Ishikawa (cell line): Measurements from ENCODE around the gene PDPR.
"Not testable (repeated sequence)": the region's sequence is repeated elsewhere in the genome, so short reads cannot be mapped to it uniquely, and the experiment has no call there.

Experiments
- CEBPB ChIP-seq: IDR thresholded peaks from 2 replicates; pipeline ENCODE4 v1.6.1; 2012
- CREB1 ChIP-seq: IDR thresholded peaks from 2 replicates; pipeline ENCODE4 v1.6.1; 2012; ENCODE audit warnings: low read depth
- EGR1 ChIP-seq: IDR thresholded peaks from 2 replicates; pipeline ENCODE4 v1.6.1; 2012
- EP300 ChIP-seq: IDR thresholded peaks from 2 replicates; pipeline ENCODE4 v1.6.1; 2012; ENCODE audit warnings: borderline replicate concordance
- FOXM1 ChIP-seq: IDR thresholded peaks from 2 replicates; pipeline ENCODE4 v1.6.1; 2012; ENCODE audit warnings: low read depth, borderline replicate concordance
- MAX ChIP-seq: IDR thresholded peaks from 2 replicates; pipeline ENCODE4 v1.6.1; 2012
- NFIC ChIP-seq: IDR thresholded peaks from 2 replicates; pipeline ENCODE4 v1.6.1; 2012
- RAD21 ChIP-seq: IDR thresholded peaks from 2 replicates; pipeline ENCODE4 v1.6.1; 2012; ENCODE audit warnings: low read depth
- TAF1 ChIP-seq: IDR thresholded peaks from 2 replicates; pipeline ENCODE4 v1.6.1; 2012; ENCODE audit warnings: low read depth, mild to moderate bottlenecking
- TCF12 ChIP-seq: IDR thresholded peaks from 2 replicates; pipeline ENCODE4 v1.6.1; 2012; ENCODE audit warnings: low read depth
- TEAD4 ChIP-seq: IDR thresholded peaks from 2 replicates; pipeline ENCODE4 v1.6.1; 2012
- YY1 ChIP-seq: IDR thresholded peaks from 2 replicates; pipeline ENCODE4 v1.6.1; 2012; ENCODE audit warnings: low read depth
- ZBTB7A ChIP-seq: IDR thresholded peaks from 2 replicates; pipeline ENCODE4 v1.6.1; 2012; ENCODE audit warnings: low read depth
- TF ChIP-seq, protein P1 (sequence below): IDR thresholded peaks from 2 replicates; pipeline ENCODE4 v1.6.1; 2012; ENCODE audit warnings: low read depth, mild to moderate bottlenecking
- TF ChIP-seq, protein P2 (sequence below): IDR thresholded peaks from 2 replicates; pipeline ENCODE4 v1.6.1; 2012

The PDPR gene

DNA sequence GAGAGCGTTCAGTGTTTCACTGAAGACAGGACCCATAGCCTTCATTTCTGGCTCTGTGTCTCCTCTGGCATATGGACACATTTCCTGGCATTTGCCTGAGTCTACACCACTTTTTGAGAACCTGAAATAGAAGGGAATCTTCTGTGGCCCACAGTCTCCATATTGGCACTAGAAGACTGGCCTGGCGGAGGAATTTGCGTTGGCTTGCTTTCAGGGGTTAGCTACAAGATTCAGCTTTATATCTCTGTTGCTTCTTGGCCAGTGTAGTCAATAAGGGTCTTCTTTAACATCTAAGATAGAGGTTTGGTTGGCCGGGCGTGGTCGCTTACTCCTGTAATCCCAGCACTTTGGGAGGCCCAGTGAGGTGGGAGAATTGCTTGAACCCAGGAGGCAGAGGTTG is 46.7 kb downstream of the PDPR start:
- TF ChIP-seq EP300: no peak

DNA sequence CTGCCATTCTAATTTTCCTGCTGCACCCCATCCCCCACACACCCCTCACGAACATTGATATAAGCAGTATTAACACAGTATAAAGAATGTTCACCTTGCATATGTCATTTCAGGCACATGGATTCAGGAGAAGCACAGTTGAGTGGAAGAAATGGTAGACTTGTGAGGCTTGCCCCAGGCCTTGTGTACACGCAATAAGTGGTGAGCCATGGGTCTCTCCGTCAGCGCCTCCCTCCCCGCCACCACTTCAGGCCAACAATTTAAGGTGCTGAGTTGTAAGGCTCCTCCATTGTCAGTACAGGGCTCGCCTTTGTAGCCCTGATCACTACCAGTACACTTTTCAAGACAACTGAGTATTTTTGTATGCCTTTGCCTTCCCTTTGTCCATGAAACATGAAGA is 47.2 kb downstream of the PDPR start:
- TF ChIP-seq FOXM1 (no peak), YY1 (no peak), CEBPB (no peak), NFIC (no peak), TAF1 (no peak), EP300 (no peak), MAX (no peak), CREB1 (no peak), TEAD4 (no peak), TCF12 (no peak), ZBTB7A (no peak), EGR1 (no peak), RAD21 (no peak)
- TF ChIP-seq, protein P1, sequence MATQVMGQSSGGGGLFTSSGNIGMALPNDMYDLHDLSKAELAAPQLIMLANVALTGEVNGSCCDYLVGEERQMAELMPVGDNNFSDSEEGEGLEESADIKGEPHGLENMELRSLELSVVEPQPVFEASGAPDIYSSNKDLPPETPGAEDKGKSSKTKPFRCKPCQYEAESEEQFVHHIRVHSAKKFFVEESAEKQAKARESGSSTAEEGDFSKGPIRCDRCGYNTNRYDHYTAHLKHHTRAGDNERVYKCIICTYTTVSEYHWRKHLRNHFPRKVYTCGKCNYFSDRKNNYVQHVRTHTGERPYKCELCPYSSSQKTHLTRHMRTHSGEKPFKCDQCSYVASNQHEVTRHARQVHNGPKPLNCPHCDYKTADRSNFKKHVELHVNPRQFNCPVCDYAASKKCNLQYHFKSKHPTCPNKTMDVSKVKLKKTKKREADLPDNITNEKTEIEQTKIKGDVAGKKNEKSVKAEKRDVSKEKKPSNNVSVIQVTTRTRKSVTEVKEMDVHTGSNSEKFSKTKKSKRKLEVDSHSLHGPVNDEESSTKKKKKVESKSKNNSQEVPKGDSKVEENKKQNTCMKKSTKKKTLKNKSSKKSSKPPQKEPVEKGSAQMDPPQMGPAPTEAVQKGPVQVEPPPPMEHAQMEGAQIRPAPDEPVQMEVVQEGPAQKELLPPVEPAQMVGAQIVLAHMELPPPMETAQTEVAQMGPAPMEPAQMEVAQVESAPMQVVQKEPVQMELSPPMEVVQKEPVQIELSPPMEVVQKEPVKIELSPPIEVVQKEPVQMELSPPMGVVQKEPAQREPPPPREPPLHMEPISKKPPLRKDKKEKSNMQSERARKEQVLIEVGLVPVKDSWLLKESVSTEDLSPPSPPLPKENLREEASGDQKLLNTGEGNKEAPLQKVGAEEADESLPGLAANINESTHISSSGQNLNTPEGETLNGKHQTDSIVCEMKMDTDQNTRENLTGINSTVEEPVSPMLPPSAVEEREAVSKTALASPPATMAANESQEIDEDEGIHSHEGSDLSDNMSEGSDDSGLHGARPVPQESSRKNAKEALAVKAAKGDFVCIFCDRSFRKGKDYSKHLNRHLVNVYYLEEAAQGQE: no peak
- TF ChIP-seq, protein P2, sequence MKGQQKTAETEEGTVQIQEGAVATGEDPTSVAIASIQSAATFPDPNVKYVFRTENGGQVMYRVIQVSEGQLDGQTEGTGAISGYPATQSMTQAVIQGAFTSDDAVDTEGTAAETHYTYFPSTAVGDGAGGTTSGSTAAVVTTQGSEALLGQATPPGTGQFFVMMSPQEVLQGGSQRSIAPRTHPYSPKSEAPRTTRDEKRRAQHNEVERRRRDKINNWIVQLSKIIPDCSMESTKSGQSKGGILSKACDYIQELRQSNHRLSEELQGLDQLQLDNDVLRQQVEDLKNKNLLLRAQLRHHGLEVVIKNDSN: no peak

GRCh38 chr16:70162041-70162451 is 47.9 kb downstream of the PDPR start:
- TF ChIP-seq RAD21: no peak

DNA sequence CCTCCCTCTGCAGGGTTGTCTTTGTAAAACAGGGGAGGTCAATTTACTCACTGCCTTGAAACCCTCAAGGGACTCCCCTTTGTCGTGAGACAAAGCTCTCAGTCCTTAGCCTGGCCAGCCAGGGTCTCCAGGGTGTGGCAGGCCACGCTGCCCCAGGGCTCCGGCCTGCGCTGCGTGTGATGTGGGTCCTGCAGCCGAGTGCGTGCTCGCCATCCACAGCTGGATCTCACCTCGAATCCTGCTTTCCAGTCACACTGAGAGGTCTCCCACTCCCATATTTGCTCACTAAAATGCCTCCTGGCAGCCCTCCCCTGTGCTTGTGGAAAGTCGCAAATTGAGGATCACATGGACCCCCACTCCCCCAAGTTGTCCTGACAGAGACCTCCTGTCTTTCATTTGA is 49.5 kb downstream of the PDPR start:
- no peak for TF ChIP-seq YY1

GRCh38 chr16:70173212-70173837 is 59.2 kb downstream of the PDPR start, which contains the start of gene CLEC18C:
TSS of gene CLEC18C (plus strand) at chr16:70173787. CDS start at chr16:70174279, 492 bp downstream.
- not testable (repeated sequence) for TF ChIP-seq RAD21, EGR1, NFIC
